Panc1 (cell line): Measurements from ENCODE around the gene LRGUK. TPM values are rescaled to one million over a fixed set of nuclear protein-coding genes. Genes with fewer than 3 reads are reported as not detected.

ENCODE experiments used
- ATAC-seq: fragments of 200-7000 bp; cut with Tn5 transposase; 2 replicates; pipeline ENCODE4 v1.9.1; 2020; ENCODE audit warnings: mild to moderate bottlenecking, moderate library complexity
- BruUV-seq: library from RNA; stranded (reverse); fragments of 400-500 nt; replicated peaks from 2 replicates; lab custom pipeline; 2021; lab: Mats Ljungman, UMichigan
- CTCF ChIA-PET: fragments of 300-600 bp; sonication (Branson Sonifier 250); formaldehyde crosslinking; loops from one replicate; lab custom pipeline; 2022; ENCODE audit warnings: antibody characterized with exemption; lab: Charles Lee
- POLR2A ChIA-PET: fragments of 300-600 bp; sonication (Branson Sonifier 250); formaldehyde crosslinking; loops from one replicate; lab custom pipeline; 2022; ENCODE audit warnings: antibody characterized with exemption; lab: Charles Lee
- DNase-seq: peaks from one replicate; pipeline ENCODE4 v3.0.0-alpha.2; 2010; ENCODE audit warnings: low read depth, low spot score
- H3K27ac ChIP-seq: 2 replicates; pipeline ENCODE4 v1.5.1; 2011; ENCODE audit warnings: mild to moderate bottlenecking, low read length, inconsistent platforms
- H3K27me3 ChIP-seq: fragments of 200-500 bp; sonication (Bioruptor generic); 2 replicates; pipeline ENCODE4 v1.6.0; 2014; ENCODE audit warnings: low read length, inconsistent platforms; ENCODE audit not compliant: control insufficient read depth, insufficient read depth
- H3K36me3 ChIP-seq: fragments of 200-500 bp; sonication (Bioruptor generic); 2 replicates; pipeline ENCODE4 v1.5.1; 2014; ENCODE audit warnings: inconsistent platforms, mild to moderate bottlenecking, low read length, moderate library complexity; ENCODE audit not compliant: control insufficient read depth, insufficient read depth
- H3K4me1 ChIP-seq: 2 replicates; pipeline ENCODE4 v1.5.1; 2011; ENCODE audit warnings: inconsistent platforms, mild to moderate bottlenecking, low read length, moderate library complexity; ENCODE audit not compliant: control insufficient read depth, insufficient read depth
- H3K4me3 ChIP-seq, 2 experiments: 2 replicates each; pipeline ENCODE4 v1.5.1; 2011 to 2012; ENCODE audit warnings: low read depth in 2 of 2, low read length in 2 of 2, mild to moderate bottlenecking in 2 of 2, inconsistent platforms in 1 of 2, moderate library complexity in 1 of 2
- H3K9me3 ChIP-seq: fragments of 200-500 bp; sonication (Bioruptor generic); 2 replicates; pipeline ENCODE4 v1.5.1; 2014; ENCODE audit warnings: low read depth, mild to moderate bottlenecking, inconsistent platforms, low read length, moderate library complexity; ENCODE audit not compliant: control insufficient read depth, insufficient read depth
- CTCF ChIP-seq: fragments of 450-650 bp; IDR thresholded peaks from 2 replicates; pipeline ENCODE4 v1.5.1; 2017; ENCODE audit warnings: mild to moderate bottlenecking
- POLR2AphosphoS5 ChIP-seq: IDR thresholded peaks from 2 replicates; pipeline ENCODE4 v1.6.1; 2012; ENCODE audit warnings: mild to moderate bottlenecking, low read depth, low read length, moderate library complexity
- SIN3A ChIP-seq: IDR thresholded peaks from 2 replicates; pipeline ENCODE4 v1.6.1; 2012; ENCODE audit warnings: low read depth, mild to moderate bottlenecking, low read length, moderate library complexity, borderline replicate concordance; ENCODE audit not compliant: insufficient read depth
- TCF7L2 ChIP-seq: IDR thresholded peaks from 2 replicates; pipeline ENCODE4 v1.6.1; 2011; ENCODE audit warnings: mild to moderate bottlenecking, low read depth, low read length, inconsistent platforms
- in situ Hi-C: cut with HindIII; loops from 2 replicates; pipeline ENCODE4 v1.10.0; 2016; ENCODE audit warnings: low sequenced_read_pairs, low pct_unique_long_range_greater_than_20kb
- intact Hi-C: fragments of 100-400 bp; cut with micrococcal nuclease; formaldehyde crosslinking; loops from one replicate; pipeline ENCODE4 v1.10.0; 2022; ENCODE audit not compliant: unreplicated experiment
- total RNA-seq: library from RNA; stranded (reverse); gene quantifications from one replicate; pipeline ENCODE4 v1.2.1, GENCODE V29; 2021; ENCODE audit not compliant: unreplicated experiment
- TF ChIP-seq, protein P1 (sequence below), 2 experiments: IDR thresholded peaks; 2 replicates each; pipeline ENCODE4 v1.6.1; 2011 to 2012; ENCODE audit warnings: low read depth in 2 of 2, control low read depth in 1 of 2, low read length in 1 of 2, mild to moderate bottlenecking in 1 of 2, moderate library complexity in 1 of 2; ENCODE audit not compliant: insufficient read depth in 1 of 2

Gene LRGUK
- total RNA-seq, 1 experiment from 2014 or later: 0.23 TPM

GRCh38 chr7:134284011-134284410, 156.9 kb downstream of the LRGUK start:
- Histone ChIP-seq H3K27ac (no peak overlapping the region), H3K4me1 (no peaks in the 10 kb centered on the region), H3K27me3 (peaks cover 8% of the 10 kb centered on the region), H3K9me3 (no peaks in the 10 kb centered on the region), H3K4me3 (no peak overlapping the region), H3K36me3 (no peaks in the 10 kb centered on the region)
- intact Hi-C loops: no loop called here
- in situ Hi-C loops: no loop called here
- no TSS peak for BruUV-seq
- ChIA-PET CTCF (no interaction called here), POLR2A (no interaction called here)
- TF ChIP-seq TCF7L2: no peak
- no peak for TF ChIP-seq SIN3A
- no peak for ATAC-seq
- no peak for DNase-seq

DNA sequence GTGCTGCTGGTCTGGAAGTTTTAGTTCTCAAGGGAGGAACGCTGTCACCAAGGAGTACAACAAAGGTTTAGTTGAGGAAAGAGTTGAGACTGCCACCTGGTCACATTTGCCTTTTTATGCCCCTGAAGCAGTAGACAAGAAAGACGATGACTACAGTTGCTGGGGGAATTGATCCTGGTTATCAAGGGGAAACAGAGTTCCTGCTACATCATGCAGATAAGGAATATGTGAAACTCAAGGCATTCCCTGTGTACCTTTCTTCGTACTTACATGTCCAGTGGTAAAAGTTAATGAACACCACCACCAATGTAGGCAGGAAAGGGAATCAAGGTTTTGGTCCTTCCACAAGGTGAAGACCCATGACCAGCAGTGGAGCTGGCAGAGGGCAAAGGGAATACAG, 157.8 kb downstream of the LRGUK start:
- intact Hi-C loops: no loop called here
- H3K36me3 ChIP-seq: no peaks in the 10 kb centered on the region
- no peak for DNase-seq
- TF ChIP-seq TCF7L2 (no peak), CTCF (no peak), POLR2AphosphoS5 (no peak), SIN3A (no peak)
- TF ChIP-seq, protein P1, sequence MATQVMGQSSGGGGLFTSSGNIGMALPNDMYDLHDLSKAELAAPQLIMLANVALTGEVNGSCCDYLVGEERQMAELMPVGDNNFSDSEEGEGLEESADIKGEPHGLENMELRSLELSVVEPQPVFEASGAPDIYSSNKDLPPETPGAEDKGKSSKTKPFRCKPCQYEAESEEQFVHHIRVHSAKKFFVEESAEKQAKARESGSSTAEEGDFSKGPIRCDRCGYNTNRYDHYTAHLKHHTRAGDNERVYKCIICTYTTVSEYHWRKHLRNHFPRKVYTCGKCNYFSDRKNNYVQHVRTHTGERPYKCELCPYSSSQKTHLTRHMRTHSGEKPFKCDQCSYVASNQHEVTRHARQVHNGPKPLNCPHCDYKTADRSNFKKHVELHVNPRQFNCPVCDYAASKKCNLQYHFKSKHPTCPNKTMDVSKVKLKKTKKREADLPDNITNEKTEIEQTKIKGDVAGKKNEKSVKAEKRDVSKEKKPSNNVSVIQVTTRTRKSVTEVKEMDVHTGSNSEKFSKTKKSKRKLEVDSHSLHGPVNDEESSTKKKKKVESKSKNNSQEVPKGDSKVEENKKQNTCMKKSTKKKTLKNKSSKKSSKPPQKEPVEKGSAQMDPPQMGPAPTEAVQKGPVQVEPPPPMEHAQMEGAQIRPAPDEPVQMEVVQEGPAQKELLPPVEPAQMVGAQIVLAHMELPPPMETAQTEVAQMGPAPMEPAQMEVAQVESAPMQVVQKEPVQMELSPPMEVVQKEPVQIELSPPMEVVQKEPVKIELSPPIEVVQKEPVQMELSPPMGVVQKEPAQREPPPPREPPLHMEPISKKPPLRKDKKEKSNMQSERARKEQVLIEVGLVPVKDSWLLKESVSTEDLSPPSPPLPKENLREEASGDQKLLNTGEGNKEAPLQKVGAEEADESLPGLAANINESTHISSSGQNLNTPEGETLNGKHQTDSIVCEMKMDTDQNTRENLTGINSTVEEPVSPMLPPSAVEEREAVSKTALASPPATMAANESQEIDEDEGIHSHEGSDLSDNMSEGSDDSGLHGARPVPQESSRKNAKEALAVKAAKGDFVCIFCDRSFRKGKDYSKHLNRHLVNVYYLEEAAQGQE (IDR thresholded peaks at IDR 0.05; ENCODE audit: insufficient read depth in 1 of 2, low read depth in 2 of 2, low read length in 1 of 2): no peak
- H3K27ac ChIP-seq: no peak overlapping the region
- H3K4me1 ChIP-seq: no peaks in the 10 kb centered on the region
- CTCF ChIA-PET: no interaction called here
- H3K4me3 ChIP-seq: no peak overlapping the region
- POLR2A ChIA-PET: no interaction called here
- in situ Hi-C loops: no loop called here
- H3K9me3 ChIP-seq: no peaks in the 10 kb centered on the region
- peaks cover 5% of the 10 kb centered on the region; the same call in 1 of the 2 replicates for H3K27me3 ChIP-seq
- ATAC-seq: no peak
- BruUV-seq: no TSS peak

DNA sequence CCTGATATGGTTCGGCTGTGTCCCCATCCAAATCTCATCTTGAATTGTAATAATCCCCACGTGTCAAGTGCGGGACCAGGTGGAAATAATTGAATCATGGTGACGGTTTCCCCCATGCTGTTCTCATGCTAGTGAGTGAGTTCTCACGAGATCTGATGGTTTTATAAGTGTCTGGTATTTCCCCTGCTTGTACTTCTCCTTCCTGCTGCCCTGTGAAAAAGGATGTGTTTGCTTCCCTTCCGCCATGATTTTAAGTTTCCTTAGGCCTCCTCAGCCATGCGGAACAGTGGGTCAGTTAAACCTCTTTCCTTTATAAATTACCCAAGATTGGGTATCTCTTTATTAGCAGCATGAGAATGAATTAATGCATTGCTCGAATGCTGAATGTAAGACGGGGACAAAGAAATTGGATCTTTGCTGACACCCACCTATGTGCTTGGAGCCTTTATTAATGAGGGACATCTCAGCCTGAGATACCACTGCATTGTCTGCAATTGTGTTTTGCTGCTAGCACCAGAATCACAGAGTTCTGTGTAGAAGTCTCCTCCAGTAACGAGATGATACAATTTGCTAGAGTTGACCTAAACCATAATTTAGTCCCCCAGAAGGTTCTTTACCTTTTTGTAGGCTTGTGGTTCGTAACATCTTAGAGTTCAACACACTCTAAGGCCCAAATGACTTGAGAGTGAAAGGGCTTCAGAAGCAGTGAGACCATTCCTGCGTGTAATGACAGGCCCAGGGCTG, 160.9 kb downstream of the LRGUK start:
- Histone ChIP-seq H3K36me3 (no peaks in the 10 kb centered on the region), H3K27me3 (peaks cover 5% of the 10 kb centered on the region; the same call in 1 of the 2 replicates), H3K4me1 (no peaks in the 10 kb centered on the region), H3K4me3 (no peak overlapping the region), H3K27ac (no peak overlapping the region), H3K9me3 (no peaks in the 10 kb centered on the region)
- intact Hi-C loops (no loop called here), in situ Hi-C loops (no loop called here)
- BruUV-seq: no TSS peak
- CTCF ChIA-PET: no interaction called here
- TF ChIP-seq POLR2AphosphoS5: no peak
- TF ChIP-seq CTCF: no peak
- TF ChIP-seq, protein P1 (IDR thresholded peaks at IDR 0.05; ENCODE audit: insufficient read depth in 1 of 2, low read depth in 2 of 2, low read length in 1 of 2): no peak
- TF ChIP-seq SIN3A: no peak
- TF ChIP-seq TCF7L2: no peak
- ATAC-seq: no peak
- POLR2A ChIA-PET: no interaction called here
- DNase-seq: no peak
